Hepatocyte (in vitro differentiated cells): ENCODE results near the gene NEMF.
"Not testable (repeated sequence)": the region's sequence is repeated elsewhere in the genome, so short reads cannot be mapped to it uniquely, and the experiment has no call there.

Experiments used
- EZH2 ChIP-seq: fragments of 200-600 bp; sonication (generic); IDR thresholded peaks from 2 replicates; pipeline ENCODE4 v1.6.1; 2016; ENCODE audit warnings: antibody characterized with exemption, mild to moderate bottlenecking, borderline replicate concordance
- TF ChIP-seq, protein P1 (sequence below): fragments of 200-600 bp; sonication (generic); IDR thresholded peaks from 2 replicates; pipeline ENCODE4 v1.5.1; 2016; ENCODE audit warnings: antibody characterized with exemption, mild to moderate bottlenecking; ENCODE audit not compliant: poor library complexity

- TF ChIP-seq EZH2 = not testable (repeated sequence)
- TF ChIP-seq, protein P1, sequence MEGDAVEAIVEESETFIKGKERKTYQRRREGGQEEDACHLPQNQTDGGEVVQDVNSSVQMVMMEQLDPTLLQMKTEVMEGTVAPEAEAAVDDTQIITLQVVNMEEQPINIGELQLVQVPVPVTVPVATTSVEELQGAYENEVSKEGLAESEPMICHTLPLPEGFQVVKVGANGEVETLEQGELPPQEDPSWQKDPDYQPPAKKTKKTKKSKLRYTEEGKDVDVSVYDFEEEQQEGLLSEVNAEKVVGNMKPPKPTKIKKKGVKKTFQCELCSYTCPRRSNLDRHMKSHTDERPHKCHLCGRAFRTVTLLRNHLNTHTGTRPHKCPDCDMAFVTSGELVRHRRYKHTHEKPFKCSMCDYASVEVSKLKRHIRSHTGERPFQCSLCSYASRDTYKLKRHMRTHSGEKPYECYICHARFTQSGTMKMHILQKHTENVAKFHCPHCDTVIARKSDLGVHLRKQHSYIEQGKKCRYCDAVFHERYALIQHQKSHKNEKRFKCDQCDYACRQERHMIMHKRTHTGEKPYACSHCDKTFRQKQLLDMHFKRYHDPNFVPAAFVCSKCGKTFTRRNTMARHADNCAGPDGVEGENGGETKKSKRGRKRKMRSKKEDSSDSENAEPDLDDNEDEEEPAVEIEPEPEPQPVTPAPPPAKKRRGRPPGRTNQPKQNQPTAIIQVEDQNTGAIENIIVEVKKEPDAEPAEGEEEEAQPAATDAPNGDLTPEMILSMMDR = not testable (repeated sequence)
These were observed 106.1 kb downstream of the NEMF start for GRCh38 chr14:49746476-49746875.
